Ishikawa (cell line): ENCODE measurements around the gene KRT14.

ENCODE experiments used
- CREB1 ChIP-seq: IDR thresholded peaks from 2 replicates; pipeline ENCODE4 v1.6.1; 2012; ENCODE audit warnings: low read depth
- EGR1 ChIP-seq: IDR thresholded peaks from 2 replicates; pipeline ENCODE4 v1.6.1; 2012
- EP300 ChIP-seq: IDR thresholded peaks from 2 replicates; pipeline ENCODE4 v1.6.1; 2012; ENCODE audit warnings: borderline replicate concordance
- MAX ChIP-seq: IDR thresholded peaks from 2 replicates; pipeline ENCODE4 v1.6.1; 2012
- NFIC ChIP-seq: IDR thresholded peaks from 2 replicates; pipeline ENCODE4 v1.6.1; 2012
- RAD21 ChIP-seq: IDR thresholded peaks from 2 replicates; pipeline ENCODE4 v1.6.1; 2012; ENCODE audit warnings: low read depth
- TAF1 ChIP-seq: IDR thresholded peaks from 2 replicates; pipeline ENCODE4 v1.6.1; 2012; ENCODE audit warnings: low read depth, mild to moderate bottlenecking
- USF1 ChIP-seq: IDR thresholded peaks from 2 replicates; pipeline ENCODE4 v1.6.1; 2012
- YY1 ChIP-seq: IDR thresholded peaks from 2 replicates; pipeline ENCODE4 v1.6.1; 2012; ENCODE audit warnings: low read depth
- TF ChIP-seq, protein P1 (sequence below): IDR thresholded peaks from 2 replicates; pipeline ENCODE4 v1.6.1; 2012; ENCODE audit warnings: low read depth, mild to moderate bottlenecking

DNA sequence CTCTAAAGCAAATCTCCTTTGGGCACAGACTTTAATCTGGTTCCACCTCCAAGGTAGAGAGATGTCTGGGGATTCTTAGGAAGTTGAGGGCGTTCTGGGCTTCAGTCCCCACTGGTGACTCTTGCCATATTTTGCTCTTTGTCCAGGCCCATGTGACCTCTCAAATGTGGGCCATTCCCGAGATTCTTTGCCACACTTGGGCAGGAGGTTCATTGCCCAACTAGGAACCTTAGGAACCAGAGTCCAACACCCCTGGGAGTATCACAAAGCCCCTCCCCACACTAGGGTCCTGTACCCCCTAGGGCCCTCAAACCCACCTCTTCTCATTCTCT lies 6.5 kb downstream of the KRT14 start:
- no peak for TF ChIP-seq YY1
- no peak for TF ChIP-seq EP300
- TF ChIP-seq TAF1 = no peak
- TF ChIP-seq RAD21 = no peak
- no peak for TF ChIP-seq MAX
- TF ChIP-seq, protein P1, sequence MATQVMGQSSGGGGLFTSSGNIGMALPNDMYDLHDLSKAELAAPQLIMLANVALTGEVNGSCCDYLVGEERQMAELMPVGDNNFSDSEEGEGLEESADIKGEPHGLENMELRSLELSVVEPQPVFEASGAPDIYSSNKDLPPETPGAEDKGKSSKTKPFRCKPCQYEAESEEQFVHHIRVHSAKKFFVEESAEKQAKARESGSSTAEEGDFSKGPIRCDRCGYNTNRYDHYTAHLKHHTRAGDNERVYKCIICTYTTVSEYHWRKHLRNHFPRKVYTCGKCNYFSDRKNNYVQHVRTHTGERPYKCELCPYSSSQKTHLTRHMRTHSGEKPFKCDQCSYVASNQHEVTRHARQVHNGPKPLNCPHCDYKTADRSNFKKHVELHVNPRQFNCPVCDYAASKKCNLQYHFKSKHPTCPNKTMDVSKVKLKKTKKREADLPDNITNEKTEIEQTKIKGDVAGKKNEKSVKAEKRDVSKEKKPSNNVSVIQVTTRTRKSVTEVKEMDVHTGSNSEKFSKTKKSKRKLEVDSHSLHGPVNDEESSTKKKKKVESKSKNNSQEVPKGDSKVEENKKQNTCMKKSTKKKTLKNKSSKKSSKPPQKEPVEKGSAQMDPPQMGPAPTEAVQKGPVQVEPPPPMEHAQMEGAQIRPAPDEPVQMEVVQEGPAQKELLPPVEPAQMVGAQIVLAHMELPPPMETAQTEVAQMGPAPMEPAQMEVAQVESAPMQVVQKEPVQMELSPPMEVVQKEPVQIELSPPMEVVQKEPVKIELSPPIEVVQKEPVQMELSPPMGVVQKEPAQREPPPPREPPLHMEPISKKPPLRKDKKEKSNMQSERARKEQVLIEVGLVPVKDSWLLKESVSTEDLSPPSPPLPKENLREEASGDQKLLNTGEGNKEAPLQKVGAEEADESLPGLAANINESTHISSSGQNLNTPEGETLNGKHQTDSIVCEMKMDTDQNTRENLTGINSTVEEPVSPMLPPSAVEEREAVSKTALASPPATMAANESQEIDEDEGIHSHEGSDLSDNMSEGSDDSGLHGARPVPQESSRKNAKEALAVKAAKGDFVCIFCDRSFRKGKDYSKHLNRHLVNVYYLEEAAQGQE = no peak
- TF ChIP-seq NFIC = no peak
- no peak for TF ChIP-seq CREB1
- TF ChIP-seq EGR1 = no peak
- TF ChIP-seq USF1 = no peak
